ENCODE measurements around the gene KLF11.
A peak's percentile ranks its signal among the peaks of the same experiment; 100 is the strongest.
"Not testable (repeated sequence)": the region's sequence is repeated elsewhere in the genome, so short reads cannot be mapped to it uniquely, and the experiment has no call there.

Gene KLF11

DNA sequence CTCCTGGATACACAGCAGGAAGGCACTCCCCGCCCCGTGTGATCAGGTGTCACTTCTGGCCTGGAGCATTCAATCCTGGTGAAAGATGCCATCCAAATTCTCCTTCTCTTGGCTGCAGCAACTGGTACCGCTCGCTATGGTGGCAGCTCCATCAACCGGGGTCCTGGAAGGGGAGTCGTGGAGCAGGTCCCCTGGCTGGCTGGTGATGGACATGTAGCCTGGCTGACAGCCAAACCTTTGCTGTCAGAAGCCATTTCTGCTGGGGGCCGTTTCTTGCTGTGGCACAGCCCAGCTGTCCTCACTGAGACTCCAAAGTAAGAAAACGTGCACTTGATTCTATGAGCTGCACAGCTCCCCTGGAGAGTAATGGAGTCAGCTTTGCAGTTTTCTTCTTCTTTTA is 44.0 kb downstream of the KLF11 start:
- no peak for DNase-seq

DNA sequence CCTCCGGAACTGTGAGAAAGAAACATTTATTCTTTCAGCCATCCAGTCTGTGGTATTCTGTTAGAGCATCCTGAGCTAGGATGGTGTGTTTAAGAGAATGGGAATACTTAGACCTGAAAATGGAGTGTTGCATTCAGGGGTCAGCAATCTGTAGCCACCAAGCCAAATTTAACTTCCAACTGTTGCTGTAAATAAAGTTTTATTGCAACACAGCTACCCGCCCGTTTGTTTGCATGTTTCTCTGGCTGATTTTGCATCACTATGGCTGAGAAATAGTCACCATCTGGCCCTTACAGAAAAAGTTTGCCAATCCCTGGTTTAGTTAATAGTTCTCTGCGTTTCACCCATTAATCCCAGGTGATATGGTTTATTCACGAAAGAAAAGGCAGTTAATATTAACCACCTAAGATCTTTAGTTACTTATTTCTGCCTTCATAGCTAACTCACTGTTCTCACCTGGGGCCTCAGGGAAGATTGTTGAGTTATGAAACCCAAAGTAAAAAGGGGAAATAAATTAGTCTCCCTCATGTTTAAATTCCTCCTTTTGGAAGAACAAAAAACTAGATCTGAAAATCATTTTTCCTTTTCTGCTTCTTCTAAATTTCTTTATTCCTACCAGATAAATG is 46.3 kb downstream of the KLF11 start:
- no peak for DNase-seq

DNA sequence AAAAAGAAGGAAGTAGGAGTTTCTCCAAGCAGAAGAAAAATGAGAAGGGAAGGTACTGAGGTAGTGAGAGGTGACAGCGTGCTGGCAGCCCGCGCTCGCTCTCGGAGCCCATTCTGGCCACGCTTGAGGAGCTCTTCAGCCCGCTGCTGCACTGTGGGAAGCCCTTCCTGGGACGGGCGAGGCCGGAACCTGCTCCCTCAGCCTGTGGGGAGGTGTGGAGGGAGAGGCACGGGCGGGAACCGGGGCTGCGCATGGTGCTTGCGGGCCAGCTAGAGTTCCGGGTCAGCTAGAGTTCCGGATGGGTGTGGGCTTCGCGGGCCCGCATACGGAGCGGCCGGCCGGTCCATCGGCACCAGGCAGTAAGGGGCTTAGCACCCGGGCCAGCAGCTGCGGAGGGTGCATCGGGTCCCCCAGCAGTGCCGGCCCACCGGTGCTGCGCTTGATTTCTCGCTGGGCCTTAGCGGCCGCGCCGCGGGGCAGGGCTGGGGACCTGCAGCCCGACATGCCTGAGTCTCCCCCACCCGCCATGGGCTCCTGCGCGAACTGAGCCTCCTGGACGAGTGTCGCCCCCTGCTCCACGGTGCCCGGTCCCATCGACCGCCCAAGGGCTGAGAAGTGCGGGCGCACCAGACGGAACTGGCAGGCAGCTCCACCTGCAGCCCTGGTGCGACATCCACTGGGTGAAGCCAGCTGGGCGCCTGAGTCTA is 48.0 kb downstream of the KLF11 start:
- DNase-seq = peak; percentile 29

DNA sequence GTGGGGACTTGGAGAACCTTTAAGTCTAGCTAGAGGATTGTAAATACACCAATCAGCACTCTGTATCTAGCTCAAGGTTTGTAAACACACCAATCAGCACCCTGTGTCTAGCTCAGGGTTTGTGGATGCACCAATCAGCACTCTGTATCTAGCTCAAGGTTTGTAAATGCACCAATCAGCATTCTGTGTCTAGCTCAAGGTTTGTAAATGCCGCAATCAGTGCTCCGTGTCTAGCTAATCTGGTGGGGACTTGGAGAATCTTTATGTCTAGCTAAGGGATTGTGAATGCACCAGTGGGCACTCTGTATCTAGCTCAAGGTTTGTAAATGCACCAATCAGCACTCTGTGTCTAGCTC is 48.5 kb downstream of the KLF11 start:
- not testable (repeated sequence) for DNase-seq

DNA sequence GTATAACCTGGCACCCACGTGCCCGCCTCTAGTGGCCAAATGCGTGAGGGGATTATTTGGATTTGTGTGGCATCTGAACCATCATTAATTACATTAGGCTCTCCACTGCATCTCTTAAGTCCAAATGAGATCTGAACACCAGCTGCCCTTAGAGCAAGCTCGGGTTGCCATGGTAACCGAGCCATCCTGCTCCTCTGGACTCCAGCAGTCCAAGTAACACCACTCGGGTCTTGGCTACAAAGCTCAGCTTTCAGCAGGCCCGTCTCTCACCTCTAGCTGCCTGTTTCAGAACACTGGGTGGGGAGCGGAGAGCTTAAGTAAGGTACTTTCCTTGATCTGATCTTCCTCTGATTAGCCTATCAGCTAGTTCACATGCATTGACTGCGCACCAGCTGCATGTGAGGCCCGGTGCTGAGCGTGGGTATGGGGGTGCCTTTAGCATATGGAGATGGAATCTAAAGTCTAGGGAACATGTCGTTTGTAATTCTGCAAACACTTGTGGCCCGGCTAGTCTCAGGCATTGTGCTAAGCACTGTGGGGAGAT is 51.0 kb downstream of the KLF11 start:
- no peak for DNase-seq

DNA sequence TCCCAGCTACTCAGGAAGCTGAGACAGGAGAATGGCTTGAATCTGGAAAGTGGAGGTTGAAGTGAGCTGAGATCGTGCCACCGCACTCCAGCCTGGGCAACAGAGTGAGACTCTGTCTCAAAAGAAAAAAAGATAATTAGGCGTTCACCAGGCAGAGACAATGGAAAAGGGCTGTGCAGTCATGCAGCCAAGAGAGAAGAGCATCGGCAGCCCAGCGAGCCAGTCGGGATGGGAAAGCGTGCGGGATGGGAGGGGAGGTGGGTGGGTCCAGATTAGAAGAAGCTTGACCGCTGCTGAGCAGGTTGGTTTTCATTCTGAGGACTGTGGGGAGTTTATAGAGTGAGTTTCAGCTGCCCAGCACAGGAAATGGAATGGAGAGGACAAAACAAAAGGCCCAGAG is 51.8 kb downstream of the KLF11 start:
- no peak for DNase-seq

DNA sequence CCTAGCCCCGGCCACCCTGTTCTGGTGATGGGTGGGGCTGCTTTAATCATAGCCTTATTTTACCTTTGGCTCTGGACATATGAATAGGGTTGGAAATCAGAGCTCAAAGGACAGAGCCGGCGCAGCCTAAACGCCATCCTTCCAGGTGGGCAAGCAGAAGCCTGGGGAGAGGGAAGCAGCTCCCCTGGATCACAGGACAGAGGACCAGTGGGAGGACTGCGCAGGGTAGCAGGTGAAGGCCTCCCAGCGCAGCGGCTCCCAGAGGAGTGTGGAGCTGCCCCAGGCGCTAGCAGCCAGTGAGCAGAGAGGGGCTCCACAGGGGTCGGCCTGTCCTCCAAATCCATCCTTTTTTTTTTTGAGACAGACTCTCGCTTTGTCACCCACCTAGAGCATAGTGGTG is 53.3 kb downstream of the KLF11 start:
- DNase-seq = no peak

DNA sequence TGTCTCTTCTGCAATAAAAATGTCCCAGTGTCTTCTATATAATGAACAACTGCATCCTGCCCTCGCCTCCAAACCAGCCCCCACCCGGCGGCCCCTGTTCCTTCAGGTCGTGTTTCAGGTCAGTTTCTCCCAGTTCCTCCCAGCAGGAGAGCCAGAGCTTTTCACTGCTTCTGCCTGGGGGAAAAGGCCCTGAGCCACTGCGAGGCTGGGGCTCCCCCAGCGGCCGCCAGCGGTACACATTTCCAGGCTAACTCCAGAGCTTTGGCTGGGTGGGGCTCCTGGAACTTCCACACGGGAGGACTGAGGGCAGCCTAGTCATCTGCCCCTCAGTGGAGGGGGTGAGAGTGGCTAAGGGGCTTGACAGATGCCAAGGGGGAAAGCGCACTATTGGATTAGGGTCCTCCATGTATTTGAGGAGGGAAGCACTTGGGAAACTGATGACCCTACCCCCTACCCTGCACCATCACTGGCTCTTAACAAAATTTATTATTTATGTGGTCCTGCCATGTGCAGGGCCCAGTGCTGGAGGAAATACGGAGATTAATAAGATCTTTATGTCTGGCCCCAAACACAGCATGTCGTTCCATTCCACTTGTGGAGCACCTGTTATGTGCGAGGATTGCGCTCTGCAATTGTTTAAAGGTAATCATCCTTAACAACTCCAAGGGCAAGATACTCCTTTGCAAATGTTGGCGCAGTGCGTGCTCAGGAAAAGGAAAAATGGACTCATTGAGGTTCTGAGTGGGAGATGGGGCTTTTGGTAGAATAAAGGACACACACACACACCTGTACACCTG is 54.2 kb downstream of the KLF11 start:
- DNase-seq = peak; percentile 31

DNA sequence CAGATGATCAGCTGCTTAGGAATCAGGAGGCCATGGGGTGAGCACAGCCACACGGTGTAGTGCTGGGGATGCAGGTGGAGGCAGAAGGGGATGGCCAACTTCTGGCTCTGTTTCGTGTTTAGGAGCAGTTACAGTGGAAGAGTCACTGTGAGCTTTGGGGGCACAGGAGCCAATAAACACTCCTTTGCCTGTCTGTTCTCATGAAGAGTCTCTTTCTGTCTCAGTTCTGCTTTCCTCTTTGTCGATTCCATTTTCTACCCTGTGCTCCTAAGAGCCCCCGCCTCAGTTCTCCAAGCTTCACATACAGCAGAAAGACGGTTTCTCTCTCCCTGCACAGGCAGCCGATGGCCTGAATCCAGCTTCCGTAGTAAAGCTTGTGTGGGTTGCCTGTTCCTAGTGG is 58.1 kb downstream of the KLF11 start:
- DNase-seq = no peak

DNA sequence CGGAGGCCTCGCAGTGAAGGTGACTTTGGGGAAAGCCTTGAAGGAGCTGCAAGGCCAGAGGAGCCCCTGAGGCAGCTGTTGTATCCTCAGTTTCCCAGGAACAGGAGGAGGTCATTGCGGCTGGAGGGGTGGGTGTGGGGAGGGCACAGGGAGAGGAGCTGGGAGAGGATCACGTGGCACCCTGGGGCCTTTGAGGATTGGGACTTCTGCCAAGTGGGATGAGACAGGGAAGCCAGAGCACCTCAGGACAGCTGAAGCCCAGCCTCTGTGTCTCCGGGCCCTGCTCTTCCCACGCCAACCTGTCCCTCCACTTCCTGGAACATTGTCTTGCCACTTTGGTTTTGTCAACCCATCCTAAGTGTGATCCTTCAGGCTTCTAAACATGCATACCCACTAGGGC is 59.8 kb downstream of the KLF11 start:
- no peak for DNase-seq
